Progenitor cell of endocrine pancreas (in vitro differentiated cells): ENCODE measurements around the gene CNOT3. TPM values are rescaled to one million over a fixed set of nuclear protein-coding genes. Genes with fewer than 3 reads are reported as not detected.

ENCODE experiments used
- DNase-seq: peaks from one replicate; pipeline ENCODE4 v3.0.0; 2021; ENCODE audit warnings: low spot score; ENCODE audit not compliant: unreplicated experiment
- H3K27ac Mint-ChIP-seq: 2 replicates; pipeline ENCODE4 v1.8.0; 2021; ENCODE audit warnings: mild to moderate bottlenecking, moderate library complexity, mixed read lengths
- H3K27me3 Mint-ChIP-seq: 2 replicates; pipeline ENCODE4 v1.8.0; 2021; ENCODE audit warnings: mixed read lengths
- H3K36me3 Mint-ChIP-seq: 2 replicates; pipeline ENCODE4 v1.8.0; 2022; ENCODE audit warnings: mixed read lengths; ENCODE audit not compliant: insufficient read depth
- H3K4me1 Mint-ChIP-seq: 2 replicates; pipeline ENCODE4 v1.8.0; 2021; ENCODE audit warnings: low read depth, mixed read lengths
- H3K4me3 Mint-ChIP-seq: 2 replicates; pipeline ENCODE4 v1.8.0; 2021; ENCODE audit warnings: low read depth, mild to moderate bottlenecking, moderate library complexity, mixed read lengths
- H3K9me3 Mint-ChIP-seq: 2 replicates; pipeline ENCODE4 v1.8.0; 2021; ENCODE audit warnings: low read depth, mixed read lengths
- total RNA-seq: library from RNA; stranded (reverse); gene quantifications from 2 replicates; pipeline ENCODE4 v1.2.1, GENCODE V29; 2021
- TF ChIP-seq, protein P1 (sequence below): fragments of 200-600 bp; sonication (generic); IDR thresholded peaks from one replicate; pipeline ENCODE4 v1.5.0; 2021; ENCODE audit warnings: antibody characterized with exemption, mild to moderate bottlenecking; ENCODE audit not compliant: unreplicated experiment

The CNOT3 gene
- total RNA-seq, 1 donor from 2014 or later: 77.3 TPM

- H3K36me3 Mint-ChIP-seq: peaks cover 16% of the 10 kb centered on the region
- H3K27me3 Mint-ChIP-seq: no peaks in the 10 kb centered on the region
- DNase-seq: no peak
- peaks cover 7% of the 10 kb centered on the region for H3K4me1 Mint-ChIP-seq
- no peaks in the 10 kb centered on the region for H3K9me3 Mint-ChIP-seq
- H3K4me3 Mint-ChIP-seq: no peak overlapping the region
- TF ChIP-seq, protein P1, sequence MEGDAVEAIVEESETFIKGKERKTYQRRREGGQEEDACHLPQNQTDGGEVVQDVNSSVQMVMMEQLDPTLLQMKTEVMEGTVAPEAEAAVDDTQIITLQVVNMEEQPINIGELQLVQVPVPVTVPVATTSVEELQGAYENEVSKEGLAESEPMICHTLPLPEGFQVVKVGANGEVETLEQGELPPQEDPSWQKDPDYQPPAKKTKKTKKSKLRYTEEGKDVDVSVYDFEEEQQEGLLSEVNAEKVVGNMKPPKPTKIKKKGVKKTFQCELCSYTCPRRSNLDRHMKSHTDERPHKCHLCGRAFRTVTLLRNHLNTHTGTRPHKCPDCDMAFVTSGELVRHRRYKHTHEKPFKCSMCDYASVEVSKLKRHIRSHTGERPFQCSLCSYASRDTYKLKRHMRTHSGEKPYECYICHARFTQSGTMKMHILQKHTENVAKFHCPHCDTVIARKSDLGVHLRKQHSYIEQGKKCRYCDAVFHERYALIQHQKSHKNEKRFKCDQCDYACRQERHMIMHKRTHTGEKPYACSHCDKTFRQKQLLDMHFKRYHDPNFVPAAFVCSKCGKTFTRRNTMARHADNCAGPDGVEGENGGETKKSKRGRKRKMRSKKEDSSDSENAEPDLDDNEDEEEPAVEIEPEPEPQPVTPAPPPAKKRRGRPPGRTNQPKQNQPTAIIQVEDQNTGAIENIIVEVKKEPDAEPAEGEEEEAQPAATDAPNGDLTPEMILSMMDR: no peak
- no peak overlapping the region for H3K27ac Mint-ChIP-seq
Measured at GRCh38 chr19:54109651-54110050, 27.9 kb upstream of the CNOT3 start.

- Mint-ChIP-seq H3K4me1 (peaks cover 18% of the 10 kb centered on the region), H3K9me3 (no peaks in the 10 kb centered on the region), H3K4me3 (peak overlapping the region; percentile 95), H3K27ac (peak overlapping the region; percentile 94), H3K36me3 (peaks cover 12% of the 10 kb centered on the region), H3K27me3 (no peaks in the 10 kb centered on the region)
- TF ChIP-seq, protein P1: no peak
- DNase-seq: no peak
Measured at GRCh38 chr19:54114340-54115108, 23.0 kb upstream of the CNOT3 start.

- H3K36me3 Mint-ChIP-seq: peaks cover 13% of the 10 kb centered on the region
- H3K4me1 Mint-ChIP-seq: peaks cover 18% of the 10 kb centered on the region
- TF ChIP-seq, protein P1: no peak
- H3K27ac Mint-ChIP-seq: peak within 1 kb of the TSS; percentile 94
- H3K4me3 Mint-ChIP-seq: peak within 1 kb of the TSS; percentile 95
- H3K9me3 Mint-ChIP-seq: no peaks in the 10 kb centered on the region
- no peaks in the 10 kb centered on the region for H3K27me3 Mint-ChIP-seq
- peak; percentile 89 for DNase-seq
Measured at GRCh38 chr19:54115109-54116063, 22.2 kb upstream of the CNOT3 start, which contains the start of the genes PRPF31 and TFPT. TSS of gene PRPF31 (plus strand) at chr19:54115754. CDS start at chr19:54118279, 2,525 bp downstream. TSS of gene TFPT (minus strand) at chr19:54115657. CDS start at chr19:54115269, 388 bp downstream.

DNA sequence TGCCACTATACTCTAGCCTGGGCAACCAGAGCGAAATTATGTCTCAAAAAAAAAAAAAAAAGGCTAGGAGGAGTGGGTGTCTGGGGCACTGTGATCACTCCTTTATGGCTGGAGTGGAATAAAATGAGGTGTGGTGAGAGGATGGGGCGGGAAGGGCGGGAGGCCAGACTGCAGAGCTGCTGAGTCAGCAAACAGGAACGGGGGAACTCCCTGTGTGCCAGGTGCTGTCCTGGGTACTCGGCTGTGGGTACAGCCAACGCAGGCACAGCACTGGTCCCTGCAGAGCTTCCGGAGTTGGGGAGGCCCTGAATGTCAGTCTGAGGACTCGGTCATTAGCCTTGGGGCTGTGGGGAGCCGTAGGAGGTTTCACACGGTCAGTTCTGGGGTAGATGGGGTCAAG lies 16.3 kb upstream of the CNOT3 start:
- DNase-seq: no peak
- H3K27ac Mint-ChIP-seq: no peak overlapping the region
- H3K27me3 Mint-ChIP-seq: no peaks in the 10 kb centered on the region
- peaks cover 12% of the 10 kb centered on the region for H3K36me3 Mint-ChIP-seq
- TF ChIP-seq, protein P1: no peak
- H3K4me1 Mint-ChIP-seq: peaks cover 3% of the 10 kb centered on the region
- H3K9me3 Mint-ChIP-seq: no peaks in the 10 kb centered on the region
- no peak overlapping the region for H3K4me3 Mint-ChIP-seq

GRCh38 chr19:54123682-54124081 lies 13.9 kb upstream of the CNOT3 start:
- TF ChIP-seq, protein P1: no peak
- Mint-ChIP-seq H3K36me3 (peaks cover 13% of the 10 kb centered on the region), H3K4me3 (no peak overlapping the region), H3K9me3 (no peaks in the 10 kb centered on the region), H3K27ac (no peak overlapping the region), H3K27me3 (no peaks in the 10 kb centered on the region), H3K4me1 (no peaks in the 10 kb centered on the region)
- DNase-seq: no peak
